SH-SY5Y (cell line): Measurements from ENCODE around the gene GPR143.

Source experiments
- GATA2 ChIP-seq: IDR thresholded peaks from 2 replicates; pipeline ENCODE4 v1.6.1; 2011; ENCODE audit warnings: mild to moderate bottlenecking, low read depth, low read length
- GATA3 ChIP-seq: IDR thresholded peaks from 2 replicates; pipeline ENCODE4 v1.6.1; 2011; ENCODE audit warnings: low read depth, mild to moderate bottlenecking, low read length, moderate library complexity

GRCh38 chrX:9775930-9776329, 10.3 kb upstream of the GPR143 start:
- TF ChIP-seq GATA2, result no peak
- TF ChIP-seq GATA3, result no peak
